Chondrocyte (in vitro differentiated cells): ENCODE results near the gene NOP14. TPM values are rescaled to one million over a fixed set of nuclear protein-coding genes. Genes with fewer than 3 reads are reported as not detected.
"Not testable (repeated sequence)": the region's sequence is repeated elsewhere in the genome, so short reads cannot be mapped to it uniquely, and the experiment has no call there.

Experiments
- DNase-seq: peaks from one replicate; pipeline ENCODE4 v3.0.0; 2021; ENCODE audit warnings: mixed read lengths, low spot score
- H3K27ac Mint-ChIP-seq: one replicate; pipeline ENCODE4 v1.8.0; 2021; ENCODE audit warnings: mild to moderate bottlenecking, moderate library complexity, mixed read lengths; ENCODE audit not compliant: unreplicated experiment
- H3K27me3 Mint-ChIP-seq: 2 replicates; pipeline ENCODE4 v1.8.0; 2021; ENCODE audit warnings: low read depth, mixed read lengths
- H3K36me3 Mint-ChIP-seq: 2 replicates; pipeline ENCODE4 v1.8.0; 2021; ENCODE audit warnings: low read depth, mixed read lengths
- H3K4me1 Mint-ChIP-seq: 2 replicates; pipeline ENCODE4 v1.8.0; 2021; ENCODE audit warnings: low read depth, mild to moderate bottlenecking, mixed read lengths
- H3K4me3 Mint-ChIP-seq: one replicate; pipeline ENCODE4 v1.8.0; 2021; ENCODE audit warnings: mild to moderate bottlenecking, moderate library complexity, mixed read lengths; ENCODE audit not compliant: unreplicated experiment
- H3K9me3 Mint-ChIP-seq: 2 replicates; pipeline ENCODE4 v1.8.0; 2021; ENCODE audit warnings: low read depth, mixed read lengths
- total RNA-seq: library from RNA; stranded (reverse); gene quantifications from 3 replicates; pipeline ENCODE4 v1.2.1, GENCODE V29; 2021
- TF ChIP-seq, protein P1 (sequence below): fragments of 200-600 bp; sonication (generic); IDR thresholded peaks from 2 replicates; pipeline ENCODE4 v1.5.0; 2021; ENCODE audit warnings: antibody characterized with exemption, mild to moderate bottlenecking, moderate library complexity

The NOP14 gene
- total RNA-seq, 1 donor from 2014 or later: 22.2 TPM

DNA sequence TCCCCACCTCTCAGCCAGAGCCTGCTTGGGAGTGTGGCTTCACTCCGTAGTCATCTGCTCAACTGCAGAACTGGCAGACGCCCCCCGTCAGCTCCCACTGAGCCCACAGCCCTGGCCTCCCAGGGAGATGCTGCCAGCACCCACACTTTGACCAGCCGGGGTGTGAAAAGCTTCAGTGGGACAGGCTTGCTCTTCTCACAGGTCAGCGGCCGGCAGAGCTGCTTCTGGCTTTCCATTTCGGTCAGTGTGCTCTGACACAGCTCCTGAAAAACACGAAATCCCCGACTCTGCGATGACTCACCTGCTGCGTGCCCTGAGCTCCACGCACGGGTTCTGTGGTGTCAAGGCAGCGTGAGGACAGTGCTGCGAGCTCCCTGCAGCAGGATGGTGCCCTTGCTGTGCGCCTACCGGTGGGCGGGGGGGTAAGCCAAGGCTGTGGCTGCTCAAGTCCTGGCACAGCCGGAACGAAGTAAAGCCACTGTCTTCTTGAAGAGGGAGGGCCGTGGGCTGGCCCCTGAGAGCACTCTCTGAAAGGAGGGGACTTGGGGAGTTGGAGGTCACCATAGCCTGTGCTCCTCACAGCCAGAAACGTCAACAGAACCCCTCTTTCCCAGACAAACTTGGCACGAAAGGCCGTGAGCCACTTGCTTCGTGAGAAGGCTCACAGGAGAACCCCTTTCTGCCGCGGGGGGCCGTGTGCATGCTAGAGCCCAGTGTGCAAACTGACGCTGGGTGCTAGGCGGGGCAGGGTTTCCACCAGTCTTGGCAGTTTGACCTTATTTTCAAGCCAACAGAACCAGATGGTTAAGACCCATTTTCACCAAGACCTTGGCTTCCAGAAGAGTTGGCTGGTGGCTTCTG is 23.6 kb downstream of the NOP14 start:
- Mint-ChIP-seq H3K4me1 (peaks cover 23% of the 10 kb centered on the region), H3K27ac (no peak overlapping the region), H3K4me3 (no peak overlapping the region), H3K27me3 (no peaks in the 10 kb centered on the region), H3K36me3 (peaks cover 22% of the 10 kb centered on the region), H3K9me3 (no peaks in the 10 kb centered on the region)
- DNase-seq: peak; percentile 76
- TF ChIP-seq, protein P1, sequence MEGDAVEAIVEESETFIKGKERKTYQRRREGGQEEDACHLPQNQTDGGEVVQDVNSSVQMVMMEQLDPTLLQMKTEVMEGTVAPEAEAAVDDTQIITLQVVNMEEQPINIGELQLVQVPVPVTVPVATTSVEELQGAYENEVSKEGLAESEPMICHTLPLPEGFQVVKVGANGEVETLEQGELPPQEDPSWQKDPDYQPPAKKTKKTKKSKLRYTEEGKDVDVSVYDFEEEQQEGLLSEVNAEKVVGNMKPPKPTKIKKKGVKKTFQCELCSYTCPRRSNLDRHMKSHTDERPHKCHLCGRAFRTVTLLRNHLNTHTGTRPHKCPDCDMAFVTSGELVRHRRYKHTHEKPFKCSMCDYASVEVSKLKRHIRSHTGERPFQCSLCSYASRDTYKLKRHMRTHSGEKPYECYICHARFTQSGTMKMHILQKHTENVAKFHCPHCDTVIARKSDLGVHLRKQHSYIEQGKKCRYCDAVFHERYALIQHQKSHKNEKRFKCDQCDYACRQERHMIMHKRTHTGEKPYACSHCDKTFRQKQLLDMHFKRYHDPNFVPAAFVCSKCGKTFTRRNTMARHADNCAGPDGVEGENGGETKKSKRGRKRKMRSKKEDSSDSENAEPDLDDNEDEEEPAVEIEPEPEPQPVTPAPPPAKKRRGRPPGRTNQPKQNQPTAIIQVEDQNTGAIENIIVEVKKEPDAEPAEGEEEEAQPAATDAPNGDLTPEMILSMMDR: no peak

DNA sequence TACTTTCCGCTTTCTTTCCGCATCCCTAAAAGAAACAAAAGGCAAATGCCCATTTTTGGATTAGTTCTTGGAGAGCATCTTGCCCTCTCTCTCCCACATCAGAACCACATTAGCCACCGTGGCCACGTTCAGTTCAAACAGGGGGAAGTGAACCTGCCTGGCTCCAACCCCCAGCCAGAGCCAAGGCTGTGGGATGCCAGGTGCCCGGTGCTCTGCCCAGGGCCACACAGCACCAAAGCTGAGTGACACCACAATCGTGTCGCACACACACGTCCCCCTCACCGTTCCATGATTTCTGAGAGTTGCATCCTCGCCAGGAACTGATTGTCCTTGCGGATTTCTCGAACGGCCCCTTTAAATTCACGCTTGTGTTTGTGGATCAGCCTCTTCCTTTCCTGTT is 24.3 kb downstream of the NOP14 start:
- Mint-ChIP-seq H3K36me3 (peaks cover 19% of the 10 kb centered on the region), H3K4me3 (no peak overlapping the region), H3K9me3 (no peaks in the 10 kb centered on the region), H3K27me3 (no peaks in the 10 kb centered on the region), H3K4me1 (peaks cover 23% of the 10 kb centered on the region), H3K27ac (peak overlapping the region; percentile 59)
- TF ChIP-seq, protein P1: no peak
- peak; percentile 72 for DNase-seq

DNA sequence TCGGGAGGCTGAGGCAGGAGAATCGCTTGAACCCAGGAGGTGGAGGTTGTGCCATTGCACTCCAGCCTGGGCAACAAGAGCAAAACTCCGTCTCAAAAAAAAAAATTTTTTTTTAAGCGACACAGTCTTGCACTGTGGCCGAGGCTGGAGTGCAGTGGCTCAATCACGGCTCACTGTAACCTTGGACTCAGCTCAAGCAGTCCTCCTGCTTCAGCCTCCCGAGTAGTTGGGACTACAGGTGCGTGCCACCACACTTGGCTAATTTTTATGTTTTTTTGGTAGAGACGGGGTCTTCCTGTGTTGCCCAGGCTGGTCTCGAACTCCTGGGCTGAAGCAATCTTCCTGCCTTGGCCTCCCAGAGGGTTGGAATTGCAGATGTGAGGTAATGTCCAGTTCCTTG is 24.8 kb downstream of the NOP14 start:
- H3K27ac Mint-ChIP-seq, H3K27me3 Mint-ChIP-seq, DNase-seq, H3K4me3 Mint-ChIP-seq, H3K9me3 Mint-ChIP-seq: not testable (repeated sequence)
- Mint-ChIP-seq H3K36me3 (peaks cover 17% of the 10 kb centered on the region), H3K4me1 (peaks cover 25% of the 10 kb centered on the region)

DNA sequence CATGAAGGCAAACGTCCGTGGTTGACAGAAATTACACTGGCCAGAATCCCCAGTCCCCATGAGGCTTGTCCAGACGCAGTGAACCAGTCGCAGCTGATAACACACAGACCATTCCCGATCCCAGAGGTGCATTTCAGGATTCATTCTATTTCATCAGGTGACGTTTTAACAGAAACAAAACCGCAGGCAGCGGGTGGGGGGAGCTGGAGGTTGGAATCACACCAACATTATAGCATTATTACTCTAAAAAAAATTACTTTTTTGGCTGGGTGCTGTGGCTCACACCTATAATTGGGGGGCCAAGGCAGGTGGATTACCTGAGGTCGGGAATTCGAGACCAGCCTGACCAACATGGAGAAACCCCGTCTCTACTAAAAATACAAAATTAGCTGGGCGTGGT is 25.2 kb downstream of the NOP14 start:
- Mint-ChIP-seq H3K4me1 (peaks cover 29% of the 10 kb centered on the region), H3K27ac (no peak overlapping the region), H3K4me3 (no peak overlapping the region), H3K27me3 (no peaks in the 10 kb centered on the region), H3K36me3 (peaks cover 15% of the 10 kb centered on the region), H3K9me3 (no peaks in the 10 kb centered on the region)
- no peak for DNase-seq
- TF ChIP-seq, protein P1: no peak

DNA sequence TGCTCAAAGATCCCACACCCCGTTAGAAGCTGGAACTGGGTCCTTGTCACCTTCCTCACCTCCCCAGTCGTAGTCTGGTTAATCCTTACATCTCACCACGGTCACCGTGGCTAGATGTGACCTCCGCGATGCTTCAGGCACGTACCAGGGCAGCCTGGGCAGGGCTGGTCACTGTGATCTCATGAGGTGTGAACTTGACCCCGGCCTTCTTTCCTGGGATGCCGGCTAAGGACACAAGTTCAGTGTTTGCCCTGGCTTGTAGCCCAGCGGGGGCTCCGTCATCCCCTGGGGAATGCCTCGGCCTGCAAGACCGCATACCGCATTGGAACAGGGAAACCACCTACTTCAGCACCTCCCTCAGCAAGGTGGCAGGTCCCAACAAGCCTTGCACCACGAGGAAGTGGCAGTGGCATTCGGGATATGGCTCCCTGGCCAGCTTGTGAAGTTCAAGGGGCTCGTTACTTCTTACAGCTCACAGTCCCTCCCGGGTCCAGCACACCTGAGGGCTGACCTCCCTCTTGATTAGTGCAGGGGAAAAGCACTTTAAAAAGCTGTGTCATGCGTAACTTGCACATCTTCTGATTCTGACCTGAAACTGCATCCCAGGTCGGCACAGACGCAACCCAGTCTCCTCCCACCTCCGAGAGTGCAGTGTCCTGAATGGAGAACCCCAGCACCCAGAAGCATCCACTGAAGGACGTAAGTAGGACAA is 25.9 kb downstream of the NOP14 start:
- H3K4me1 Mint-ChIP-seq: peaks cover 36% of the 10 kb centered on the region
- H3K36me3 Mint-ChIP-seq: peaks cover 15% of the 10 kb centered on the region
- H3K9me3 Mint-ChIP-seq: no peaks in the 10 kb centered on the region
- H3K4me3 Mint-ChIP-seq: no peak overlapping the region
- TF ChIP-seq, protein P1: no peak
- peak overlapping the region; percentile 42 for H3K27ac Mint-ChIP-seq
- peak; percentile 84 for DNase-seq
- no peaks in the 10 kb centered on the region for H3K27me3 Mint-ChIP-seq
